GM21447 (cell line): Measurements from ENCODE around the gene MAP4K2.

Experiments
- ATAC-seq: cut with Tn5 transposase; IDR thresholded peaks from one replicate; pipeline ENCODE4 v1.9.1; 2021; ENCODE audit not compliant: unreplicated experiment

Gene MAP4K2

GRCh38 chr11:64792482-64792881, 10.5 kb downstream of the MAP4K2 start:
- no peak for ATAC-seq

DNA sequence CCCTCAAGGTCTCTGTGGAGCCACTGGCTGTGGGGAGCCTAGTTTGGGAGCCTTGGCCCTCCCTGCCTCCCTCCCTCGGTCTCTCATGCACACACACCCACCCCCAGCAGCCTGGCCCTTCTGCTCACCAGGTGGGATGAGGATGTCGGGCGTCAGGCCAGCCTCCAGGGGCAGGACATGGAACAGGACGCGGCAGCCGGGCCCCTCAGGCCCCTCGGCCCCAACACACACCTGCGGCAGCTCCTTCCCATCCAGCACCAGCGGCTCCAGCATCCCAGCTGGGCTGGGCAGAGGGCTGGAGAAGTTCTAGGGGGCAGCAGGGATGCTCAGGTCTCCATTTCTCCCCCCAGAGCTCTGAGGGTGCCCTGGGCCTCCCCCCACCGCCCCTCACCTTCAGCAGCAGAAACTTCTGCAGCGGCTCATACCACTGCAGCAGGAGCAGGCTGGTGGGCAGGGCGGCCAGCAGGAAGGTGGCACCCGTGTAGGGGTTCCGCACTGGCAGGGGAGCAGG, 11.2 kb downstream of the MAP4K2 start:
- no peak for ATAC-seq

DNA sequence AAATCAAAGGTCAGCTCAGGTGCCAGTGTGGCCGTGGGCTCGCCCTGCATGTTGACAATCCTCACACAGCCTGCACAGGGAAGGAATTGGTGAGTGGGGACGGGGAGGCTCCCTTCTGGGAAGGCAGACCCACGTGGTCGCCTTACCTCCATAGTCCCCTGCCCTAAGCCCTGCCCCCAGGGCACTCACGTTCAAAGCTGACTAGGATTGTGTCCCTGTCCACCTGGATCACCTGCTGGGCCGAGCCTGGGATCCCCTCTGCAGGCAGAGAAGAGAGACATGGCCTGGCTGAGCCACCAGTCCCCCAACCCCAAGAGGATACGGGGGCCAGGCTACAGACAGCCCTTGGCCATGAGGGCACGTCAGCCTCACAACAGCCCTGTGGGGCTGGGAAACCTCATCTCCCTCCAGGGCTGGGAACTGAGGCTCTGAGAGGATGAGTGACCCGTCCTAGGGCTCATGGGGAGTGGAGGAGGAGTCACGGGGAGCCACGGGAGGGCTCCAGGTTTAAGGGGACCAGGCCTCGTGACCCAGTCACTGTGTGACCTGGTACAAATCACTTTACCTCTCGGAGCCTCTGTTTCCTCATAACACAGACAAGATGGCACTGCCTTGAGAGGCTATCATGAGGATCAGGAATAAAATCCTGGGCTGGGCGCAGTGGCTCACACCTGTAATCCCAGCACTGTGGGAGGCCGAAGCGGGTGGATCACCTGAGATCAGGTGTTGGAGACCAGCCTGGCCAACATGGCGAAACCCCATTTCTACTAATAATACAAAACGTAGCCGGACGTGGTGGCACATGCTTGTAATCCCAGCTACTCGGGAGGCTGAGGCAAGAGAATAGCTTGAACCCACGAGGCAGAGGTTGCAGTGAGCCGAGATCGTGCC, 12.6 kb downstream of the MAP4K2 start:
- no peak for ATAC-seq

GRCh38 chr11:64789331-64790204, 13.4 kb downstream of the MAP4K2 start:
- no peak for ATAC-seq

DNA sequence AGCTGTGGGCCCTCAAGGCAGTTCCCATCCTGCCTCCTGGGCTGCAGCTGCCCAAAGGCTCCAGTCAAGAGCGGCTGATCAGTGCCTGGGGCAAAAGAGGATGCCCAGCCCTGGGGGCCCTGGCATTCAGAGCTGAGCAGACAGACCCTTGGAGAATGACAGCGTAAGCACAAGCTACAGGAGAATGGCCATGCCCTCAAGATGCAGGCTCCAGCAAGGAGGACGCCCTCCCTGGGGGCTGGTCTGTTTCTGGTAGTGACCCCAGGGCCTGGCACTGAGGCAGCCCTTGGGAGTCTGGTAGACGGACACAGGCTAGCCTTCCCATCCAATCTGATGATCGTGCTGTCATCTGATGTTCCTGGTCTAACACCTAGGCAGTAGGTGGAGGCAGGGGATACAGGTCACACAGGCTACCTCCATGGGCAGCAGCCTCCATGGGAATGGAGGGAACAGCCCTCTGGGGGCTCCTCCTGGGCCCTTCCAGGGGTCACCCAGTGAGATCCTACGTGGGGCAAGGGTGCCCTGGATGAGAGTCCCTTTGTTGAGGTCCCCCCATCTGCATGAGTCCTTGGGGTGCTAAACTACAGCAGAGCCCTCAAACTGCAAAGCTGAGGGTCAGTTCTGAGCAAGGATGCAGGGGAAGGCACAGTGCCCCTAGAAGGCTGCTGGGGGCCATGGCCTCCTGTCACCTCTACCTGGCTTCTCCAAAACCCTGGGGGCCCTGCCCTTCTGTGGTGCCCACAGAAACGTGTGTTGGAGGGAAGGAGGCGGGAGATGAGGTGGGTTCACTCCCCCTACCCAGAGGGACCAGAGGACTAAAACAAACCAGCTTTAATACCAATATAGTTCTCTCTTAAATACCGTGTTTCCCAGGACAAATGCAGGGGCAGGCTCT, 14.4 kb downstream of the MAP4K2 start:
- ATAC-seq, result no peak

DNA sequence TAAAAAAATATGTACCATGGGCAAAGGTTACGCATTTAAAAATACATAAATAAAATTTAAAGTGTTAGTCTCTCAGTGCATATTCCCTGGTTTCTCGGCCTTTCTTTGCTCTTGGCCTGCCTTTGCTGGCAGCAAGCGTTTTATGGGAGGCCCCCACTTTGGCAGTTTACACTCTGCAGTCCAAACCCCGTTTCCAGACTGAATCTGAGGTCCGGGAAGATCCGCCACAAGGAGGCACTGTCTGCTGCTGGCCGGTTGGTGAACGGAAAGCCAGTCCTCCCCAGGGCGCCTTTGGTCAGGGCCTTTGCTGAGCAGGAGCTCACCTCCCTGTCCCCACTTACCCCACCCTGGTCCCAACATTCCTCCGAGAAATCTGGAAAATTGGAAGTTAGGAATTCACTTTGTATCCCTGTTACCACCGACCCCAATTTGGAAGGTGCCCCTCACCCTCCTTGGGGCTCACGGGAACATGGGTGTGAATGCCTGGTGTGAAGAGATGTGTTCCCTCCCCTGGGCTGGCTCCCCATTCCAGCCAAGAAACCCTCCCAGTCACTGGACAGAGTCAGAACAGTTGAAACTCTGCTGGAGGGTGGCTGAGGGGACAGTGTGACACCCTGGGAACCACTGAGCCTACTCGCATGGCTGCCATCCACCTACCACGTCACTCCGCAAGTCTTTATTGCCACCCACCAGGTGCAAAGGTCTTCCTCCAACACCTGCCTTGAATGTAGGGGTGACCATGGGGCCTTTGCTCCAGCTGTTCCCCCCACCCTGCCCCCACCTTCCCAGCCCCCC, 15.3 kb downstream of the MAP4K2 start:
- ATAC-seq, result no peak

GRCh38 chr11:64786308-64786707, 16.7 kb downstream of the MAP4K2 start:
- ATAC-seq, result no peak

- no peak for ATAC-seq
These were observed 18.0 kb downstream of the MAP4K2 start for GRCh38 chr11:64784813-64785581.

DNA sequence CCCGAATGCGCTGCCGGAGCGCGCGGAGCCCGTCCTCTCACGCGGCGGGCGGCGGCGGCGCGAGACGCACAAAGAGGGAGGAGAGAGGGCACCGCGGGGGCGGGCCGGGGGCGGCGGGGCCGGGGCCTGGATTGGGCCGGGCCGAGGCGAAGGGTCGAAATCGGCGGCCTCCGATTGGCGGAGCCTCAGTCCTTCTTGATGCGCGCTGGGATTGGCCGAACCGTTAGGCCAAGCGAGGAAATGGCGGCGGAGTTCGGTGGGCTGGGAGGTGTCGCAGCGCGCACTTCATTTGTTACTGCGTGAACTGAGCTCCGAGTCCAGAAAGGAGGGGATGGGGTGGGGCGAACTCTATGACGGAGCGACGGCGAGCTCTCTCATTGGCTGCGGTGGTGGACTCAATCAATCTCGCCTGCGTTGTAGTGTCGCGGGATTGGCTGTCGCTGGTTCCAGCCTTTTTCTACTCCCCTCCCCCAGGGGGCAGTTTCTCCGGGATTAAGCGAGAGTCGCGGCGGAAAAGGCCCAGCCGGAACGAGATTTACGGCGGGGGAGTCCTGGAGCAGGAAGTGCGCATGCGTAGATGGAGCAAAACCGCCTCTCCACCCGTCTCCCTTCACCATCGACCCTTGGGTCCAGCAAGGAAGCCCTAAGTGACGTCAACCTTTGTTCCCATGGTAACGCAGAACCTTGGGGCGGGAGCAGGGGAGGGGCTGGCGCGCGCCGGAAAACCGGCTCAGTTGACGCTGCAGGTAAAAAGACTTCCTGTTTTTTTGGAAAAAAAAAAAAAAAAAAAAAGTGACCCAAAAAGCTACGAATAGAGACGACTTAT, 24.3 kb downstream of the MAP4K2 start, which contains the start of gene SF1:
TSS of gene SF1 (minus strand) at position 70 of the 826 bp plus-strand sequence. CDS start 150 bp downstream, outside the sequence.
- peak; percentile 77 for ATAC-seq

DNA sequence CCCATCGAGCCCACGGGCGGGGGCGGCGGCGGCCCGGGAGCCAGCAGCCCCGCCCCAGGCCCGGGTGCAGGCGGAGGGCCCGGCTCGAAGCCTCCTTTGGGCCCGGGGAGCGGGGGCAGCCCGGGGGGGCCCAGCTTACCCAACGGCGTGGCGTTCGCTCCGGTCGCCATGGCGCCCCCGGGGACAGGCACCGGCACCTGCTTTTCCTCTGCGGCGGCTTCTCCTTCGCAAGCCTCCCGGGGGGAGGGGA, 24.9 kb downstream of the MAP4K2 start:
- peak; percentile 15 for ATAC-seq

- ATAC-seq, result no peak
These were observed 25.4 kb downstream of the MAP4K2 start for GRCh38 chr11:64777449-64778222.

- ATAC-seq, result no peak
These were observed 26.1 kb downstream of the MAP4K2 start for GRCh38 chr11:64776875-64777274.

DNA sequence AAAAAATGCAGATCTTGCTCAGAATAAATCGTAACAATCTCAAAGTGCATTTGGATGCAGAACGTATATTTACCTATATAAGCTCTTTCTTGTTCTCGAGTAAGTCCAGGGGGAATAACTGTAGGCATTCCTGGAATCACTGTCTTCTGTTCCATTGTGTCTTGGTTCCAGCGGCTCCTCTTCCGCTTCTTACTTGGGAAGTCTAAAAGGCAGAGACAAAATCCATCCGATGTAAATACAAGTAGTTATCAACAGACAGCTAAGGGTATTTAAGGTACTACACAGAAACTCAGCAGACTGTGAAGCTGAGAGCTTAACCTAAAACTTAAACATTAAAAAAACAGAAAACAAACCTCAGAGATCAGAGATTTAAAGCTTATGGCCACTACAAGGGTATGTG, 26.6 kb downstream of the MAP4K2 start:
- no peak for ATAC-seq

DNA sequence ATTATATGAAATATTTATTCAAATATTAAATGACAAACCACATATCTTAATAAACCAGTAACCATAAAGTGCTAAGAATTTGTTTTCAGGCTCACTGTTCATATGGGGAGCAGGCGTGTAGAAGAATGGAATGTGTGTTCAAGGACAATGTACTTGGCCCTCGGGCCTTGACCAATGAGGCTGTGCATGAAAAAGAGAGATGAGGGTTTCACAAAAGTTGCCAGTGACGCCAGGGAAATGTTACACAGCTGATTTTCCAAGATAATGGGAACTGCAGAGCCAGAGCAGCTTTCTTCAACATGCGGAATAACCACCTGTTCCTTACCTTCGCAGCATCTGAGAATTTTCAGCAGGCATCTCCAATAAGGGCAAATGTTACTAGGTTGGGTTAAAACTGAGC, 28.9 kb downstream of the MAP4K2 start:
- ATAC-seq, result no peak

DNA sequence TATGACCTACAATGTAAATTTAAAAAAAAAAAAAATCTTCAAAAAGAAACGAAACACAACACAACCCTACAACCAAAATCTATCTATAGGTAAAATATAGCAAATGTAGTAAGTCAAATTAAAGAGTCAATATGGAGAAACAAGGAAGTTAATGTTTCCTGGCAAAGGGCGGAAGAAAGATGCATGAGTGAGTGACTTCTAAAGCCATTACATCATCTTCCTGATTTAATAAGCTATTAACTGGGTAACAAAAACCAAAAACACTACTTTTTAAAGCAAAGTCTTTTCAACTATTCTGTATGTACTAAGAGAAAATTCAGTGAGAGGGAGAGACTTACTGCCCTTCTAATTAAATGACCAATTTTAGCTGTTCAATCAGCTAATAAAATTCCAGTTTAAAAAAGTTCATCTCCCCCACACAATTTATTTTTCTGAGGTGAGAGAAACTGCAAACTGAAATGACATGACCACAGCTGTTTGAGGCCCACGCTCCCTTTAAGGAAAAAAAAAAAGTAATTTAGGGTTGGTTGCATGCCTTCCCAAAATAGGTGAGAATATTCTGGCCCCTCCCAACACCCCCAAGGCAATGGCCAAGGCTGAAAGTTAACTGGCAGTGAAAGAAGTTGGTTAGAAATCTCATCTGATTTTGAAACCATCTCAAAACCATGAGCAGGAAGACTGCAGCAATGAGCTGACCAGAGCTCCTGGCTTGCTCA, 30.6 kb downstream of the MAP4K2 start:
- ATAC-seq, result peak; percentile 45

DNA sequence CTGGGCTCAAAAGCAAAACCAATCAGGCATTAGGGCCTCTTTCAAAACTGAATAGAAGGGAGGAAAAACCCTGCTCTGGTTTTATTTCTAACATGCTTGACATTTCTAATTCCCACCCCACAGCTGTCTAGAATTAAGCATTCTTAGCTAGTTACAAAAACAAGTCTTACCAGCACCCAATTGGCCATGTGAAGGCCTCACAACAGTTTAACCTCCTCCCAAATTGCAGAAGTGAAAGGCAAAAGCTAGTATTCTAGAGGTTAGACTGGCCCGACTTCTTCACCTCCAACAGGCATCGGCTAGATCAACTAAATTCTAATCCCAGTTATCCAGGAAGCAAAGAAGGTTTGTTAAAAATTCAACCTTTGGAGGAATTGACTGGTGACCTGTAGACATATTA, 31.2 kb downstream of the MAP4K2 start:
- ATAC-seq, result peak; percentile 36

- no peak for ATAC-seq
These were observed 32.9 kb downstream of the MAP4K2 start for GRCh38 chr11:64770120-64770519.
